Liver (tissue), 9 donors: Measurements from ENCODE around the gene TMEM242. TPM values are rescaled to one million over a fixed set of nuclear protein-coding genes. Genes with fewer than 3 reads are reported as not detected.

Source experiments
- DNase-seq: peaks from one replicate; pipeline ENCODE4 v3.0.0-alpha.2; 2017; ENCODE audit warnings: low spot score
- H3K27ac ChIP-seq, 2 donors: one replicate each; pipeline ENCODE4 v1.7.0; 2013; ENCODE audit warnings: inconsistent platforms in 2 of 2, low read length in 2 of 2, control low read depth in 1 of 2, low read depth in 1 of 2, mild to moderate bottlenecking in 1 of 2
- H3K27me3 ChIP-seq, 4 donors: one replicate each; pipeline versions ENCODE4 v1.6.1 to v1.7.0; 2013; ENCODE audit warnings: low read length in 3 of 4, inconsistent platforms in 1 of 4, mild to moderate bottlenecking in 1 of 4, moderate library complexity in 1 of 4; ENCODE audit not compliant: control insufficient read depth in 4 of 4, insufficient read depth in 4 of 4
- H3K36me3 ChIP-seq, 4 donors: one replicate each; pipeline versions ENCODE4 v1.6.1 to v1.7.0; 2013; ENCODE audit warnings: low read length in 3 of 4, mild to moderate bottlenecking in 3 of 4, low read depth in 1 of 4, moderate library complexity in 1 of 4; ENCODE audit not compliant: control insufficient read depth in 4 of 4, insufficient read depth in 3 of 4
- H3K4me1 ChIP-seq, 4 donors: one replicate each; pipeline versions ENCODE4 v1.6.1 to v1.7.0; 2013; ENCODE audit warnings: low read length in 3 of 4, mild to moderate bottlenecking in 3 of 4, moderate library complexity in 1 of 4; ENCODE audit not compliant: control insufficient read depth in 4 of 4, insufficient read depth in 4 of 4
- H3K4me3 ChIP-seq, 3 donors: one replicate each; pipeline versions ENCODE4 v1.6.1 to v1.7.0; 2013; ENCODE audit warnings: low read length in 3 of 3, control low read depth in 1 of 3, low read depth in 1 of 3, mild to moderate bottlenecking in 1 of 3
- H3K9ac ChIP-seq, 2 donors: one replicate each; pipeline ENCODE4 v1.7.0; 2013; ENCODE audit warnings: low read length in 2 of 2, mild to moderate bottlenecking in 2 of 2, moderate library complexity in 2 of 2, control low read depth in 1 of 2, low read depth in 1 of 2
- H3K9me3 ChIP-seq, 4 donors: one replicate each; pipeline versions ENCODE4 v1.6.1 to v1.7.0; 2013; ENCODE audit warnings: low read length in 3 of 4; ENCODE audit not compliant: control insufficient read depth in 4 of 4
- EGR1 ChIP-seq, 2 donors: IDR thresholded peaks; 2 replicates each; pipeline ENCODE4 v1.6.1; 2016 to 2018; ENCODE audit warnings: antibody characterized with exemption in 2 of 2, low read depth in 2 of 2
- FOXA1 ChIP-seq: IDR thresholded peaks from 2 replicates; pipeline ENCODE4 v1.6.1; 2016; ENCODE audit warnings: antibody characterized with exemption
- FOXA2 ChIP-seq: IDR thresholded peaks from 2 replicates; pipeline ENCODE4 v1.6.1; 2016; ENCODE audit warnings: antibody characterized with exemption
- GABPA ChIP-seq, 2 donors: IDR thresholded peaks in 1 of 2; conservative IDR thresholded peaks in 1 of 2; 2 replicates each; pipeline ENCODE4 v1.6.1; 2016; ENCODE audit warnings: antibody characterized with exemption in 2 of 2, mild to moderate bottlenecking in 1 of 2, moderate library complexity in 1 of 2
- HNF4A ChIP-seq, 2 donors: conservative IDR thresholded peaks; 2 replicates each; pipeline ENCODE4 v1.6.1; 2016; ENCODE audit warnings: antibody characterized with exemption in 2 of 2, mild to moderate bottlenecking in 2 of 2
- HNF4G ChIP-seq: IDR thresholded peaks from 2 replicates; pipeline ENCODE4 v1.6.1; 2016; ENCODE audit warnings: antibody characterized with exemption
- JUND ChIP-seq, 2 donors: IDR thresholded peaks; 2 replicates each; pipeline ENCODE4 v1.6.1; 2016; ENCODE audit warnings: antibody characterized with exemption in 2 of 2
- NR2F2 ChIP-seq: IDR thresholded peaks from 2 replicates; pipeline ENCODE4 v1.6.1; 2016; ENCODE audit warnings: antibody characterized with exemption
- RAD21 ChIP-seq, 2 donors: IDR thresholded peaks; 2 replicates each; pipeline ENCODE4 v1.6.1; 2016; ENCODE audit warnings: antibody characterized with exemption in 2 of 2, mild to moderate bottlenecking in 2 of 2
- RXRA ChIP-seq, 2 donors: IDR thresholded peaks; 2 replicates each; pipeline ENCODE4 v1.6.1; 2017 to 2018; ENCODE audit warnings: antibody characterized with exemption in 2 of 2, mild to moderate bottlenecking in 1 of 2
- SP1 ChIP-seq: IDR thresholded peaks from 2 replicates; pipeline ENCODE4 v1.6.1; 2018; ENCODE audit warnings: antibody characterized with exemption, mild to moderate bottlenecking
- TAF1 ChIP-seq: conservative IDR thresholded peaks from 2 replicates; pipeline ENCODE4 v1.6.1; 2016; ENCODE audit warnings: antibody characterized with exemption, mild to moderate bottlenecking
- YY1 ChIP-seq: IDR thresholded peaks from 2 replicates; pipeline ENCODE4 v1.6.1; 2016; ENCODE audit warnings: antibody characterized with exemption, mild to moderate bottlenecking
- WGBS: extraction: QIAGEN DNeasy Blood & Tissue Kit; methylation state at CpG from one replicate; pipeline ENCODE4 v1.1.7; 2013; 5-methylcytosine and 5-hydroxymethylcytosine counted together
- polyA plus RNA-seq, 2 donors: library from polyadenylated mRNA; stranded (reverse) in 1 of 2; unstranded in 1 of 2; fragments of 200-250 nt in 1 of 2; fragments of >200 nt in 1 of 2; fragmentation: Nextera tagmentation in 1 of 2; extraction: Ambion mirVana in 1 of 2; gene quantifications; one replicate each; pipeline versions ENCODE4 v1.2.1 to v1.2.3, GENCODE V29; 2013 to 2015
- total RNA-seq, 2 donors: library from RNA; depleted of rRNA; stranded (reverse); fragments of >200 nt; gene quantifications; one replicate each; pipeline ENCODE4 v1.2.3, GENCODE V29; 2014
- TF ChIP-seq, protein P1 (sequence below): fragments of 150-350 bp; IDR thresholded peaks from 2 replicates; pipeline ENCODE4 v1.5.1; 2017; ENCODE audit warnings: improper control_type of control experiment, low read depth, low read length; ENCODE audit not compliant: missing input control
- TF ChIP-seq, protein P2 (sequence below): IDR thresholded peaks from 2 replicates; pipeline ENCODE4 v1.6.1; 2016; ENCODE audit warnings: antibody characterized with exemption
- TF ChIP-seq, protein P3 (sequence below): IDR thresholded peaks from 2 replicates; pipeline ENCODE4 v1.6.1; 2016; ENCODE audit warnings: antibody characterized with exemption
- TF ChIP-seq, protein P4 (sequence below): IDR thresholded peaks from 2 replicates; pipeline ENCODE4 v1.6.1; 2016; ENCODE audit warnings: antibody characterized with exemption
- TF ChIP-seq, protein P5 (sequence below): IDR thresholded peaks from 2 replicates; pipeline ENCODE4 v1.6.1; 2016; ENCODE audit warnings: antibody characterized with exemption, mild to moderate bottlenecking
- donor health status: healthy.
- donor health status: healthy.
- donor health status: healthy.
- donor health status: healthy.
- donor health status: healthy.

The TMEM242 gene
- total and polyA plus RNA-seq, 4 donors: 3.7 to 10.2 (median 6.1) TPM

DNA sequence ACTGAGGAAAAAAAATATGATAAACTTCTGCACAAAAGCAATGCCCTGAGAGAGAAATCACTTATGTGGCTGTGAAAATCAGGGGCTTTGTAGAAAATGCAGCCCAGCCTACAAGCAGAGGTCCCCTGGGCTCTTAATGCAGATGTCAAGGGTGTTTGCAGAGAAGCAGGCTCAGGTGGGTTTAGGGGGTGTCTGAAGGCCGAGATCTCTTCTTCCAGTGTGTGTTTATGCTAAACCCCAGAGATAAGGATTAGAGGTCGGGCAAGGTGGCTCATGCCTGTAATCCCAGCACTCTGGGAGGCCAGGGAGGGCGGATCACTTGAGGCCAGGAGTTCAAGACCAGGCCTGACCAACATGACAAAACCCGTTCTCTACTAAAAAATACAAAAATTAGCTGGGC lies 78.5 kb downstream of the TMEM242 start:
- Histone ChIP-seq H3K9ac (no peak overlapping the region), H3K4me3 (no peak overlapping the region), H3K9me3 (peaks cover 0 to 2% (median under 1%) of the 10 kb centered on the region in 4 donors), H3K36me3 (no peaks in the 10 kb centered on the region), H3K27me3 (no peaks in the 10 kb centered on the region), H3K4me1 (no peaks in the 10 kb centered on the region), H3K27ac (no peak overlapping the region)
- no peak for DNase-seq
- WGBS: 79% methylated on average over 4 of the region's 4 CpGs
- no peak for TF ChIP-seq NR2F2
- TF ChIP-seq RAD21 (IDR thresholded peaks at IDR 0.05): no peak
- TF ChIP-seq FOXA2: no peak
- TF ChIP-seq, protein P1, sequence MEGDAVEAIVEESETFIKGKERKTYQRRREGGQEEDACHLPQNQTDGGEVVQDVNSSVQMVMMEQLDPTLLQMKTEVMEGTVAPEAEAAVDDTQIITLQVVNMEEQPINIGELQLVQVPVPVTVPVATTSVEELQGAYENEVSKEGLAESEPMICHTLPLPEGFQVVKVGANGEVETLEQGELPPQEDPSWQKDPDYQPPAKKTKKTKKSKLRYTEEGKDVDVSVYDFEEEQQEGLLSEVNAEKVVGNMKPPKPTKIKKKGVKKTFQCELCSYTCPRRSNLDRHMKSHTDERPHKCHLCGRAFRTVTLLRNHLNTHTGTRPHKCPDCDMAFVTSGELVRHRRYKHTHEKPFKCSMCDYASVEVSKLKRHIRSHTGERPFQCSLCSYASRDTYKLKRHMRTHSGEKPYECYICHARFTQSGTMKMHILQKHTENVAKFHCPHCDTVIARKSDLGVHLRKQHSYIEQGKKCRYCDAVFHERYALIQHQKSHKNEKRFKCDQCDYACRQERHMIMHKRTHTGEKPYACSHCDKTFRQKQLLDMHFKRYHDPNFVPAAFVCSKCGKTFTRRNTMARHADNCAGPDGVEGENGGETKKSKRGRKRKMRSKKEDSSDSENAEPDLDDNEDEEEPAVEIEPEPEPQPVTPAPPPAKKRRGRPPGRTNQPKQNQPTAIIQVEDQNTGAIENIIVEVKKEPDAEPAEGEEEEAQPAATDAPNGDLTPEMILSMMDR: no peak
- TF ChIP-seq FOXA1: no peak
- TF ChIP-seq SP1: no peak
- TF ChIP-seq, protein P2, sequence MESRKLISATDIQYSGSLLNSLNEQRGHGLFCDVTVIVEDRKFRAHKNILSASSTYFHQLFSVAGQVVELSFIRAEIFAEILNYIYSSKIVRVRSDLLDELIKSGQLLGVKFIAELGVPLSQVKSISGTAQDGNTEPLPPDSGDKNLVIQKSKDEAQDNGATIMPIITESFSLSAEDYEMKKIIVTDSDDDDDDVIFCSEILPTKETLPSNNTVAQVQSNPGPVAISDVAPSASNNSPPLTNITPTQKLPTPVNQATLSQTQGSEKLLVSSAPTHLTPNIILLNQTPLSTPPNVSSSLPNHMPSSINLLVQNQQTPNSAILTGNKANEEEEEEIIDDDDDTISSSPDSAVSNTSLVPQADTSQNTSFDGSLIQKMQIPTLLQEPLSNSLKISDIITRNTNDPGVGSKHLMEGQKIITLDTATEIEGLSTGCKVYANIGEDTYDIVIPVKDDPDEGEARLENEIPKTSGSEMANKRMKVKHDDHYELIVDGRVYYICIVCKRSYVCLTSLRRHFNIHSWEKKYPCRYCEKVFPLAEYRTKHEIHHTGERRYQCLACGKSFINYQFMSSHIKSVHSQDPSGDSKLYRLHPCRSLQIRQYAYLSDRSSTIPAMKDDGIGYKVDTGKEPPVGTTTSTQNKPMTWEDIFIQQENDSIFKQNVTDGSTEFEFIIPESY: no peak
- TF ChIP-seq TAF1: no peak
- no peak for TF ChIP-seq JUND (IDR thresholded peaks at IDR 0.05)
- TF ChIP-seq GABPA (IDR thresholded peaks at IDR 0.05 in 1 of 2, conservative IDR thresholded peaks at IDR 0.05 in 1 of 2): no peak
- no peak for TF ChIP-seq HNF4A (conservative IDR thresholded peaks at IDR 0.05)
- TF ChIP-seq, protein P3, sequence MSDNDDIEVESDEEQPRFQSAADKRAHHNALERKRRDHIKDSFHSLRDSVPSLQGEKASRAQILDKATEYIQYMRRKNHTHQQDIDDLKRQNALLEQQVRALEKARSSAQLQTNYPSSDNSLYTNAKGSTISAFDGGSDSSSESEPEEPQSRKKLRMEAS: no peak
- TF ChIP-seq, protein P4, sequence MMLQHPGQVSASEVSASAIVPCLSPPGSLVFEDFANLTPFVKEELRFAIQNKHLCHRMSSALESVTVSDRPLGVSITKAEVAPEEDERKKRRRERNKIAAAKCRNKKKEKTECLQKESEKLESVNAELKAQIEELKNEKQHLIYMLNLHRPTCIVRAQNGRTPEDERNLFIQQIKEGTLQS: no peak
- TF ChIP-seq, protein P5, sequence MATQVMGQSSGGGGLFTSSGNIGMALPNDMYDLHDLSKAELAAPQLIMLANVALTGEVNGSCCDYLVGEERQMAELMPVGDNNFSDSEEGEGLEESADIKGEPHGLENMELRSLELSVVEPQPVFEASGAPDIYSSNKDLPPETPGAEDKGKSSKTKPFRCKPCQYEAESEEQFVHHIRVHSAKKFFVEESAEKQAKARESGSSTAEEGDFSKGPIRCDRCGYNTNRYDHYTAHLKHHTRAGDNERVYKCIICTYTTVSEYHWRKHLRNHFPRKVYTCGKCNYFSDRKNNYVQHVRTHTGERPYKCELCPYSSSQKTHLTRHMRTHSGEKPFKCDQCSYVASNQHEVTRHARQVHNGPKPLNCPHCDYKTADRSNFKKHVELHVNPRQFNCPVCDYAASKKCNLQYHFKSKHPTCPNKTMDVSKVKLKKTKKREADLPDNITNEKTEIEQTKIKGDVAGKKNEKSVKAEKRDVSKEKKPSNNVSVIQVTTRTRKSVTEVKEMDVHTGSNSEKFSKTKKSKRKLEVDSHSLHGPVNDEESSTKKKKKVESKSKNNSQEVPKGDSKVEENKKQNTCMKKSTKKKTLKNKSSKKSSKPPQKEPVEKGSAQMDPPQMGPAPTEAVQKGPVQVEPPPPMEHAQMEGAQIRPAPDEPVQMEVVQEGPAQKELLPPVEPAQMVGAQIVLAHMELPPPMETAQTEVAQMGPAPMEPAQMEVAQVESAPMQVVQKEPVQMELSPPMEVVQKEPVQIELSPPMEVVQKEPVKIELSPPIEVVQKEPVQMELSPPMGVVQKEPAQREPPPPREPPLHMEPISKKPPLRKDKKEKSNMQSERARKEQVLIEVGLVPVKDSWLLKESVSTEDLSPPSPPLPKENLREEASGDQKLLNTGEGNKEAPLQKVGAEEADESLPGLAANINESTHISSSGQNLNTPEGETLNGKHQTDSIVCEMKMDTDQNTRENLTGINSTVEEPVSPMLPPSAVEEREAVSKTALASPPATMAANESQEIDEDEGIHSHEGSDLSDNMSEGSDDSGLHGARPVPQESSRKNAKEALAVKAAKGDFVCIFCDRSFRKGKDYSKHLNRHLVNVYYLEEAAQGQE: no peak
- no peak for TF ChIP-seq YY1
- no peak for TF ChIP-seq HNF4G
- no peak for TF ChIP-seq EGR1 (IDR thresholded peaks at IDR 0.05; ENCODE audit: low read depth in 2 of 2)
- TF ChIP-seq RXRA (IDR thresholded peaks at IDR 0.05): no peak

DNA sequence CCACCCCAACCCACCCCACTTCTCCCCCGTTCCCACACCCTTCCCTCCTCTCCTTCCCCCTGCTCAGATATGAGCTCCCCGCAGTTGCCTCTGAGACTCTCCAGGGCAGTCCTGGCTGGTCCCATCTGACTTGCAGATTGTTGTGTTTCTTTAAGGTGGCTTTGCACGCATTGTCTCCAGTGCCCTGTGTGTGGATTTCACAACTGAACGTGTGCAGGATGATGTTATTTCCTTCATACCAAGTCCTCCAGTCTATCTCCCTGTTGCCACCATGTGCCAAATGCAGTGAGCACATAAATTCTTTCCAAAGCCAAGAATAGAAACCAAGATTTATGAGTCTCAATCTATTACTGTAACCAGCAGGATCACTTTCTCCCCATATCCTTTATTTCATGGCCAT lies 79.1 kb downstream of the TMEM242 start:
- Histone ChIP-seq H3K27me3 (no peaks in the 10 kb centered on the region), H3K36me3 (no peaks in the 10 kb centered on the region), H3K27ac (no peak overlapping the region), H3K9ac (no peak overlapping the region), H3K4me3 (no peak overlapping the region), H3K4me1 (no peaks in the 10 kb centered on the region), H3K9me3 (peaks cover 0 to 2% (median under 1%) of the 10 kb centered on the region in 4 donors)
- DNase-seq: no peak
- no peak for TF ChIP-seq TAF1
- TF ChIP-seq YY1: no peak
- TF ChIP-seq RXRA (IDR thresholded peaks at IDR 0.05): no peak
- TF ChIP-seq, protein P4: no peak
- no peak for TF ChIP-seq HNF4G
- TF ChIP-seq FOXA1: no peak
- TF ChIP-seq, protein P2: no peak
- TF ChIP-seq GABPA (IDR thresholded peaks at IDR 0.05 in 1 of 2, conservative IDR thresholded peaks at IDR 0.05 in 1 of 2): no peak
- 65% methylated on average over 4 of the region's 4 CpGs for WGBS
